HepG2 (cell line): ENCODE results near the gene PDE8B. TPM values are rescaled to one million over a fixed set of nuclear protein-coding genes. Genes with fewer than 3 reads are reported as not detected.

Experiments
- ATAC-seq: fragments of 200-7000 bp; cut with Tn5 transposase; 3 replicates; pipeline ENCODE4 v1.9.1; 2020; ENCODE audit warnings: mild to moderate bottlenecking, moderate library complexity
- BruUV-seq: library from RNA; stranded (reverse); fragments of 400-500 nt; replicated peaks from 2 replicates; lab custom pipeline; 2021; lab: Mats Ljungman, UMichigan
- CTCF ChIA-PET: fragments of 300-600 bp; formaldehyde crosslinking; extraction: SDS; loops from one replicate; lab custom pipeline; 2021; ENCODE audit warnings: low total read pairs, inconsistent platforms, low intra/inter-chr PET ratio; lab: Yijun Ruan, JAX
- POLR2A ChIA-PET: fragments of 350-600 bp; sonication (Branson Sonifier 250); formaldehyde crosslinking; loops from one replicate; lab custom pipeline; 2020; ENCODE audit warnings: antibody characterized with exemption, inconsistent platforms; lab: Yijun Ruan, JAX
- DNase-seq: peaks from one replicate; pipeline ENCODE4 v3.0.0-alpha.2; 2015; ENCODE audit warnings: low spot score
- FAIRE-seq: peaks from 3 replicates; lab custom pipeline; 2011; peaks lifted over from hg19 to GRCh38; lab: Jason Lieb, UNC
- H2AFZ ChIP-seq: one replicate; pipeline ENCODE4 v1.6.1; 2011; ENCODE audit warnings: low read length, inconsistent platforms
- H3K27ac ChIP-seq: fragments of 300-600 bp; 3 replicates; pipeline ENCODE4 v1.8.0; 2011; ENCODE audit warnings: mixed run types, mild to moderate bottlenecking, mixed read lengths, low read length, inconsistent platforms; ENCODE audit not compliant: insufficient read depth; ENCODE audit errors: extremely low read length
- H3K27me3 ChIP-seq, 2 experiments: fragments of 200-600 bp in 1 of 2; 2 replicates in 1 of 2; 3 replicates in 1 of 2; pipeline versions ENCODE4 v1.6.0 to v1.8.0; 2011; ENCODE audit warnings: low read length in 2 of 2, mild to moderate bottlenecking in 2 of 2, moderate library complexity in 2 of 2, inconsistent platforms in 1 of 2; ENCODE audit not compliant: insufficient read depth in 2 of 2, control insufficient read depth in 1 of 2
- H3K36me3 ChIP-seq, 2 experiments: fragments of 200-600 bp in 1 of 2; replicated peaks in 1 of 2; 2 replicates in 1 of 2; 3 replicates in 1 of 2; pipeline versions ENCODE4 v1.5.1 to v1.8.0; 2011; ENCODE audit warnings: low read length in 2 of 2, inconsistent platforms in 1 of 2; ENCODE audit not compliant: insufficient read depth in 2 of 2, control insufficient read depth in 1 of 2
- H3K4me1 ChIP-seq: 2 replicates; pipeline ENCODE4 v1.5.1; 2012; ENCODE audit warnings: low read length, inconsistent platforms; ENCODE audit not compliant: insufficient read depth
- H3K4me2 ChIP-seq: 2 replicates; pipeline ENCODE4 v1.6.0; 2011; ENCODE audit warnings: low read depth, low read length, inconsistent platforms
- H3K4me3 ChIP-seq, 3 experiments: fragments of 200-600 bp in 1 of 3; sonication (generic), shearing (Covaris generic) in 1 of 3; replicated peaks in 1 of 3; 2 replicates each; pipeline ENCODE4 v1.5.1; 2011 to 2016; ENCODE audit warnings: low read length in 3 of 3, inconsistent platforms in 2 of 3, low read depth in 2 of 3, mild to moderate bottlenecking in 2 of 3, control low read depth in 1 of 3, mixed read lengths in 1 of 3; ENCODE audit not compliant: insufficient read depth in 1 of 3
- H3K79me2 ChIP-seq: one replicate; pipeline ENCODE4 v1.6.1; 2011; ENCODE audit warnings: low read length, inconsistent platforms; ENCODE audit not compliant: insufficient read depth
- H3K9ac ChIP-seq: 2 replicates; pipeline ENCODE4 v1.6.0; 2011; ENCODE audit warnings: mild to moderate bottlenecking, low read depth, low read length, inconsistent platforms; ENCODE audit not compliant: insufficient read depth
- H3K9me3 ChIP-seq: 2 replicates; pipeline ENCODE4 v1.5.1; 2012; ENCODE audit warnings: mild to moderate bottlenecking, low read length
- H4K20me1 ChIP-seq: 2 replicates; pipeline ENCODE4 v1.6.0; 2011; ENCODE audit warnings: inconsistent platforms, mild to moderate bottlenecking, low read length, moderate library complexity; ENCODE audit not compliant: insufficient read depth
- BORCS8-MEF2B ChIP-seq: sonication (generic); formaldehyde crosslinking; IDR thresholded peaks from 2 replicates; pipeline ENCODE4 v1.8.0; 2022; ENCODE audit warnings: mild to moderate bottlenecking, missing genetic modification reagents
- ELF4 ChIP-seq: sonication (generic); formaldehyde crosslinking; IDR thresholded peaks from 2 replicates; pipeline ENCODE4 v1.5.0; 2020; ENCODE audit warnings: missing genetic modification reagents, mild to moderate bottlenecking, moderate library complexity, borderline replicate concordance
- GLI4 ChIP-seq: sonication (generic); formaldehyde crosslinking; IDR thresholded peaks from 2 replicates; pipeline ENCODE4 v1.5.1; 2020; ENCODE audit warnings: missing genetic modification reagents, mild to moderate bottlenecking, moderate library complexity, borderline replicate concordance
- MATR3 ChIP-seq: sonication (generic); formaldehyde crosslinking; IDR thresholded peaks from 2 replicates; pipeline ENCODE4 v1.4.0; 2020; ENCODE audit warnings: missing genetic modification reagents
- SALL1 ChIP-seq: sonication (generic); formaldehyde crosslinking; IDR thresholded peaks from 2 replicates; pipeline ENCODE4 v1.8.0; 2022; ENCODE audit warnings: mild to moderate bottlenecking, missing genetic modification reagents
- STAG1 ChIP-seq: sonication (generic); formaldehyde crosslinking; IDR thresholded peaks from 2 replicates; pipeline ENCODE4 v1.4.0; 2020; ENCODE audit warnings: missing genetic modification reagents
- USF2 ChIP-seq, 2 experiments: sonication (generic) in 1 of 2; formaldehyde crosslinking in 1 of 2; IDR thresholded peaks; 2 replicates each; pipeline versions ENCODE4 v1.5.1 to v1.6.1; 2011 to 2020; ENCODE audit warnings: borderline replicate concordance in 1 of 2, low read depth in 1 of 2, low read length in 1 of 2, mild to moderate bottlenecking in 1 of 2, missing genetic modification reagents in 1 of 2, moderate library complexity in 1 of 2
- ZMYM4 ChIP-seq: sonication (generic); formaldehyde crosslinking; IDR thresholded peaks from 2 replicates; pipeline ENCODE4 v1.8.1; 2023; ENCODE audit warnings: mild to moderate bottlenecking, missing genetic modification reagents
- ZNF263 ChIP-seq: sonication (generic); formaldehyde crosslinking; IDR thresholded peaks from 2 replicates; pipeline ENCODE4 v1.4.0; 2020; ENCODE audit warnings: missing genetic modification reagents
- in situ Hi-C: cut with HindIII; loops from 2 replicates; pipeline ENCODE4 v1.10.0; 2017; ENCODE audit warnings: low pct_unique_long_range_greater_than_20kb; ENCODE audit not compliant: extremely low pct_ligation_motif_present
- intact Hi-C: fragments of 100-400 bp; cut with micrococcal nuclease; formaldehyde crosslinking; loops from one replicate; pipeline ENCODE4 v1.10.0; 2022; ENCODE audit not compliant: unreplicated experiment
- polyA plus RNA-seq, 8 experiments: library from polyadenylated mRNA; depleted of rRNA in 3 of 8; stranded (reverse) in 7 of 8; unstranded in 1 of 8; fragments of >200 nt; fragmentation: Illumina TruSeq in 4 of 8; extraction: Trizol in 4 of 8; gene quantifications; 2 replicates each; pipeline versions ENCODE4 v1.2.1 to v1.2.3, GENCODE V29; 2011 to 2016; ENCODE audit warnings: low read depth in 4 of 8, missing spikeins in 1 of 8, mixed read lengths in 1 of 8; ENCODE audit not compliant: insufficient read depth in 1 of 8
- total RNA-seq, 5 experiments: library from RNA; depleted of rRNA; stranded (reverse); fragments of >200 nt; fragmentation: Illumina TruSeq; extraction: Trizol; gene quantifications; 2 replicates each; pipeline ENCODE4 v1.2.3, GENCODE V29; 2016; ENCODE audit warnings: low read depth in 1 of 5
- TF ChIP-seq, protein P1 (sequence below): sonication (generic); formaldehyde crosslinking; IDR thresholded peaks from 2 replicates; pipeline ENCODE4 v1.5.0; 2020; ENCODE audit warnings: missing genetic modification reagents
- TF ChIP-seq, protein P2 (sequence below): sonication (generic); formaldehyde crosslinking; IDR thresholded peaks from 2 replicates; pipeline ENCODE4 v1.4.0; 2020; ENCODE audit warnings: mild to moderate bottlenecking, missing genetic modification reagents
- TF ChIP-seq, protein P3 (sequence below): IDR thresholded peaks from 2 replicates; pipeline ENCODE4 v1.6.1; 2016; ENCODE audit warnings: missing compliant biosample characterization, missing genetic modification reagents, borderline replicate concordance

The PDE8B gene
- total and polyA plus RNA-seq, 2 of the 13 experiments (the other 11 are each of a cell fraction or from before 2014, with no cell fraction given): 0.07 TPM; not detected in 1

DNA sequence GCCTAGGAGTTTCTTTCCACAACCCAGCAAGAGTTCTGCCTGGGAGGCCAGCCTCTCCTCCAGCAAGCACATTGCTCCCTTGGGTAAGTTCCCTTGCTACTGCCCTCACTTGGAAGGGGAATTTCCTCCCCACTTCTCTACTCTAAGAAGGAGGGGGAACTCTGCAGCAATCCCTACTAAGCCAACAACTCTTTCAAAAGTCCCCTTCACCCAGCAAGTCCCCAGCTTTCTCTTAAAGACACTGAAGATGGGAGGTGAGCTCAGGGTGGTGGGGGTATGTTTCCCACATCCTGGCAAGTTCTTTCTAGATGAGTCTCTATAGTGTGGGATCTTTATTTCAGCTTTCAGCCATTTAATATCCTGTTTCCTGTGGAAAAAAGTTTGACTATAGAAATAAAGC, 49.0 kb downstream of the PDE8B start:
- no peak overlapping the region for H3K9ac ChIP-seq
- ChIA-PET POLR2A (no interaction called here), CTCF (no interaction called here)
- no peak overlapping the region for H2AFZ ChIP-seq
- no peaks in the 10 kb centered on the region for H4K20me1 ChIP-seq
- no peaks in the 10 kb centered on the region for H3K9me3 ChIP-seq
- TF ChIP-seq ELF4 (CRISPR knock-in tag) (no peak), ZMYM4 (CRISPR knock-in tag) (no peak), STAG1 (CRISPR knock-in tag) (no peak), USF2 (IDR thresholded peaks at IDR 0.05; ENCODE audit: low read depth, low read length) (no peak), USF2 (CRISPR knock-in tag; IDR thresholded peaks at IDR 0.05; ENCODE audit: borderline replicate concordance) (no peak), MATR3 (CRISPR knock-in tag) (no peak), SALL1 (CRISPR knock-in tag) (no peak), BORCS8-MEF2B (CRISPR knock-in tag) (no peak), GLI4 (CRISPR knock-in tag) (no peak), ZNF263 (CRISPR knock-in tag) (no peak)
- TF ChIP-seq, protein P1, sequence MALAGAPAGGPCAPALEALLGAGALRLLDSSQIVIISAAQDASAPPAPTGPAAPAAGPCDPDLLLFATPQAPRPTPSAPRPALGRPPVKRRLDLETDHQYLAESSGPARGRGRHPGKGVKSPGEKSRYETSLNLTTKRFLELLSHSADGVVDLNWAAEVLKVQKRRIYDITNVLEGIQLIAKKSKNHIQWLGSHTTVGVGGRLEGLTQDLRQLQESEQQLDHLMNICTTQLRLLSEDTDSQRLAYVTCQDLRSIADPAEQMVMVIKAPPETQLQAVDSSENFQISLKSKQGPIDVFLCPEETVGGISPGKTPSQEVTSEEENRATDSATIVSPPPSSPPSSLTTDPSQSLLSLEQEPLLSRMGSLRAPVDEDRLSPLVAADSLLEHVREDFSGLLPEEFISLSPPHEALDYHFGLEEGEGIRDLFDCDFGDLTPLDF: no peak
- TF ChIP-seq, protein P2, sequence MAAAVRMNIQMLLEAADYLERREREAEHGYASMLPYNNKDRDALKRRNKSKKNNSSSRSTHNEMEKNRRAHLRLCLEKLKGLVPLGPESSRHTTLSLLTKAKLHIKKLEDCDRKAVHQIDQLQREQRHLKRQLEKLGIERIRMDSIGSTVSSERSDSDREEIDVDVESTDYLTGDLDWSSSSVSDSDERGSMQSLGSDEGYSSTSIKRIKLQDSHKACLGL (CRISPR knock-in tag): no peak
- TF ChIP-seq, protein P3, sequence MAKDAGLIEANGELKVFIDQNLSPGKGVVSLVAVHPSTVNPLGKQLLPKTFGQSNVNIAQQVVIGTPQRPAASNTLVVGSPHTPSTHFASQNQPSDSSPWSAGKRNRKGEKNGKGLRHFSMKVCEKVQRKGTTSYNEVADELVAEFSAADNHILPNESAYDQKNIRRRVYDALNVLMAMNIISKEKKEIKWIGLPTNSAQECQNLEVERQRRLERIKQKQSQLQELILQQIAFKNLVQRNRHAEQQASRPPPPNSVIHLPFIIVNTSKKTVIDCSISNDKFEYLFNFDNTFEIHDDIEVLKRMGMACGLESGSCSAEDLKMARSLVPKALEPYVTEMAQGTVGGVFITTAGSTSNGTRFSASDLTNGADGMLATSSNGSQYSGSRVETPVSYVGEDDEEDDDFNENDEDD (CRISPR knock-in tag): no peak
- no peaks in the 10 kb centered on the region for H3K4me1 ChIP-seq
- DNase-seq (no peak), FAIRE-seq (no peak), ATAC-seq (no peak)
- intact Hi-C loops: no loop called here
- H3K27me3 ChIP-seq: peaks cover 0 to 9% of the 10 kb centered on the region in 2 experiments; a peak in 1 of 5 replicates
- H3K79me2 ChIP-seq: no peaks in the 10 kb centered on the region
- no TSS peak for BruUV-seq
- in situ Hi-C loops: no loop called here
- no peak overlapping the region for H3K27ac ChIP-seq
- no peak overlapping the region for H3K4me2 ChIP-seq
- no peak overlapping the region for H3K4me3 ChIP-seq
- no peaks in the 10 kb centered on the region for H3K36me3 ChIP-seq
